WTC11 (cell line): ENCODE measurements around the gene CHST5. TPM values are rescaled to one million over a fixed set of nuclear protein-coding genes. Genes with fewer than 3 reads are reported as not detected.

Experiments
- ETV6 ChIP-seq: sonication (generic); formaldehyde crosslinking; IDR thresholded peaks from 2 replicates; pipeline ENCODE4 v1.8.1; 2022; ENCODE audit warnings: mild to moderate bottlenecking, missing genetic modification reagents
- GABPB1 ChIP-seq: sonication (generic); formaldehyde crosslinking; IDR thresholded peaks from 2 replicates; pipeline ENCODE4 v1.8.1; 2023; ENCODE audit warnings: mild to moderate bottlenecking, missing genetic modification reagents
- KAT7 ChIP-seq: sonication (generic); formaldehyde crosslinking; IDR thresholded peaks from 2 replicates; pipeline ENCODE4 v1.8.1; 2023; ENCODE audit warnings: missing genetic modification reagents, mild to moderate bottlenecking, borderline replicate concordance
- MXD4 ChIP-seq: fragments of 250-450 bp; sonication (Bioruptor Pico); IDR thresholded peaks from 2 replicates; pipeline ENCODE4 v1.8.0; 2021; ENCODE audit warnings: mild to moderate bottlenecking, moderate library complexity, borderline replicate concordance
- NR2C2 ChIP-seq: sonication (generic); formaldehyde crosslinking; IDR thresholded peaks from 2 replicates; pipeline ENCODE4 v1.8.0; 2022; ENCODE audit warnings: mild to moderate bottlenecking, missing genetic modification reagents
- RELA ChIP-seq: sonication (generic); formaldehyde crosslinking; IDR thresholded peaks from 2 replicates; pipeline ENCODE4 v1.8.1; 2022; ENCODE audit warnings: missing genetic modification reagents, mild to moderate bottlenecking, borderline replicate concordance
- SMAD4 ChIP-seq: sonication (generic); formaldehyde crosslinking; IDR thresholded peaks from 2 replicates; pipeline ENCODE4 v1.8.0; 2022; ENCODE audit warnings: mild to moderate bottlenecking, missing genetic modification reagents
- SP1 ChIP-seq: sonication (generic); formaldehyde crosslinking; conservative IDR thresholded peaks from 2 replicates; pipeline ENCODE4 v1.8.1; 2022; ENCODE audit warnings: missing genetic modification reagents
- TEAD1 ChIP-seq: sonication (generic); formaldehyde crosslinking; IDR thresholded peaks from 2 replicates; pipeline ENCODE4 v1.8.0; 2022; ENCODE audit warnings: mild to moderate bottlenecking, missing genetic modification reagents
- ZNF138 ChIP-seq: sonication (generic); formaldehyde crosslinking; conservative IDR thresholded peaks from 2 replicates; pipeline ENCODE4 v1.8.1; 2022; ENCODE audit warnings: mild to moderate bottlenecking, moderate library complexity, missing genetic modification reagents
- ZNF317 ChIP-seq: sonication (generic); formaldehyde crosslinking; IDR thresholded peaks from 2 replicates; pipeline ENCODE4 v1.8.1; 2023; ENCODE audit warnings: low read depth, mild to moderate bottlenecking, moderate library complexity, missing genetic modification reagents, borderline replicate concordance
- total RNA-seq: library from RNA; stranded (reverse); gene quantifications from 3 replicates; pipeline ENCODE4 v1.2.3, GENCODE V29; 2021
- TF ChIP-seq, protein P1 (sequence below): sonication (generic); formaldehyde crosslinking; IDR thresholded peaks from 2 replicates; pipeline ENCODE4 v1.8.0; 2022; ENCODE audit warnings: missing genetic modification reagents
- TF ChIP-seq, protein P2 (sequence below): fragments of 250-450 bp; sonication (Bioruptor Pico); IDR thresholded peaks from 2 replicates; pipeline ENCODE4 v1.9.0; 2021; ENCODE audit warnings: mild to moderate bottlenecking, borderline replicate concordance
- TF ChIP-seq, protein P3 (sequence below): fragments of 250-450 bp; sonication (Bioruptor Pico); IDR thresholded peaks from 2 replicates; pipeline ENCODE4 v1.9.0; 2021; ENCODE audit warnings: mild to moderate bottlenecking
- TF ChIP-seq, protein P4 (sequence below): sonication (generic); formaldehyde crosslinking; IDR thresholded peaks from 2 replicates; pipeline ENCODE4 v1.8.1; 2023; ENCODE audit warnings: mild to moderate bottlenecking, missing genetic modification reagents, moderate library complexity
- TF ChIP-seq, protein P5 (sequence below): fragments of 250-450 bp; sonication (Bioruptor Pico); IDR thresholded peaks from 2 replicates; pipeline ENCODE4 v1.9.0; 2021; ENCODE audit warnings: moderate library complexity, mild to moderate bottlenecking, inconsistent platforms, borderline replicate concordance
- TF ChIP-seq, protein P6 (sequence below): fragments of 250-450 bp; sonication (Bioruptor Pico); IDR thresholded peaks from 2 replicates; pipeline ENCODE4 v2.1.2; 2022; ENCODE audit warnings: mild to moderate bottlenecking, moderate library complexity
- TF ChIP-seq, protein P7 (sequence below): sonication (generic); formaldehyde crosslinking; IDR thresholded peaks from 2 replicates; pipeline ENCODE4 v1.8.1; 2023; ENCODE audit warnings: mild to moderate bottlenecking, moderate library complexity, missing genetic modification reagents

Gene CHST5
- total RNA-seq, 1 experiment from 2014 or later, result not detected

DNA sequence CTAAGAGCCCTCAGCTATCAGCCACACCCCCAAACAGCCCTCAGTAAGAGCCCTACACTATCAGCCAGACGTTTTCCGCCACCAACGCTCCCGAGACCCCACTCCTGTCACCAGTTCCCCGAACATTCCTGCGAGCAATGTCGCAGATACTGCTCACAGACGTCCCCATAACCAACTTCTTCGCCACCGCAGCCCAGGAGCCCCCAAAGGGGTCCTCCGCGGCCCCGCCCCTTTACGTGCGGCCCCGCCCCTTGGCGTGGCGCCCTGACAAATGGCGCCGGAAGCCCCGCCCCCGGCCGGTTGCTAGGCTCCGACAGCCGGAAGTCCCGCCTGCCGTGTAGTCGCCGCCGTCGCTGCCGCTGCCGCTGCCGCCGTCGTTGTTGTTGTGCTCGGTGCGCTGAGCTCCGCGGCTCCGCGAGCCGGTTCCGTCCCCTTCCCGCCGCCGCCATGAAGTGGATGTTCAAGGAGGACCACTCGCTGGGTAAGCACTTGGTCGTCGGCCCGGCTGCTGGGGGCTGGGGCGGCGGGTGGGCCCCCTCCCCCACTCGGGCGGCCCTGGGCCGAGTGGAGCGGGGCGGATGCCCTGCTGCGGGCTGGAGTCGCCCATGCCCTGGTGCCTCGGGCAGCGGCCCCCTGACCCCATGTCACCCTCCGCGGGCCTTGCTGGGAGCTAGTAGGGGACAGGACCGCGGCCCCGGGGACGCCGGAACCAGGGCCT lies 30.3 kb upstream of the CHST5 start, which contains the start of gene GABARAPL2 (continued):
- TF ChIP-seq SMAD4 (CRISPR knock-in tag) (0 out of 2 replicates have a peak, but pooled peaks have one; percentile 21), MXD4 (no peak), TEAD1 (CRISPR knock-in tag) (peak; percentile 26; the same call in 1 of the 2 replicates), ZNF317 (CRISPR knock-in tag) (no peak), GABPB1 (CRISPR knock-in tag) (peak; percentile 87), ZNF138 (CRISPR knock-in tag) (no peak; the same call in 1 of the 2 replicates), NR2C2 (CRISPR knock-in tag) (no peak), RELA (CRISPR knock-in tag) (no peak), KAT7 (CRISPR knock-in tag) (no peak), ETV6 (no peak), SP1 (CRISPR knock-in tag) (peak; percentile 85)
- TF ChIP-seq, protein P1, sequence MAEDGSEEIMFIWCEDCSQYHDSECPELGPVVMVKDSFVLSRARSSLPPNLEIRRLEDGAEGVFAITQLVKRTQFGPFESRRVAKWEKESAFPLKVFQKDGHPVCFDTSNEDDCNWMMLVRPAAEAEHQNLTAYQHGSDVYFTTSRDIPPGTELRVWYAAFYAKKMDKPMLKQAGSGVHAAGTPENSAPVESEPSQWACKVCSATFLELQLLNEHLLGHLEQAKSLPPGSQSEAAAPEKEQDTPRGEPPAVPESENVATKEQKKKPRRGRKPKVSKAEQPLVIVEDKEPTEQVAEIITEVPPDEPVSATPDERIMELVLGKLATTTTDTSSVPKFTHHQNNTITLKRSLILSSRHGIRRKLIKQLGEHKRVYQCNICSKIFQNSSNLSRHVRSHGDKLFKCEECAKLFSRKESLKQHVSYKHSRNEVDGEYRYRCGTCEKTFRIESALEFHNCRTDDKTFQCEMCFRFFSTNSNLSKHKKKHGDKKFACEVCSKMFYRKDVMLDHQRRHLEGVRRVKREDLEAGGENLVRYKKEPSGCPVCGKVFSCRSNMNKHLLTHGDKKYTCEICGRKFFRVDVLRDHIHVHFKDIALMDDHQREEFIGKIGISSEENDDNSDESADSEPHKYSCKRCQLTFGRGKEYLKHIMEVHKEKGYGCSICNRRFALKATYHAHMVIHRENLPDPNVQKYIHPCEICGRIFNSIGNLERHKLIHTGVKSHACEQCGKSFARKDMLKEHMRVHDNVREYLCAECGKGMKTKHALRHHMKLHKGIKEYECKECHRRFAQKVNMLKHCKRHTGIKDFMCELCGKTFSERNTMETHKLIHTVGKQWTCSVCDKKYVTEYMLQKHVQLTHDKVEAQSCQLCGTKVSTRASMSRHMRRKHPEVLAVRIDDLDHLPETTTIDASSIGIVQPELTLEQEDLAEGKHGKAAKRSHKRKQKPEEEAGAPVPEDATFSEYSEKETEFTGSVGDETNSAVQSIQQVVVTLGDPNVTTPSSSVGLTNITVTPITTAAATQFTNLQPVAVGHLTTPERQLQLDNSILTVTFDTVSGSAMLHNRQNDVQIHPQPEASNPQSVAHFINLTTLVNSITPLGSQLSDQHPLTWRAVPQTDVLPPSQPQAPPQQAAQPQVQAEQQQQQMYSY (CRISPR knock-in tag), result no peak
- TF ChIP-seq, protein P2, sequence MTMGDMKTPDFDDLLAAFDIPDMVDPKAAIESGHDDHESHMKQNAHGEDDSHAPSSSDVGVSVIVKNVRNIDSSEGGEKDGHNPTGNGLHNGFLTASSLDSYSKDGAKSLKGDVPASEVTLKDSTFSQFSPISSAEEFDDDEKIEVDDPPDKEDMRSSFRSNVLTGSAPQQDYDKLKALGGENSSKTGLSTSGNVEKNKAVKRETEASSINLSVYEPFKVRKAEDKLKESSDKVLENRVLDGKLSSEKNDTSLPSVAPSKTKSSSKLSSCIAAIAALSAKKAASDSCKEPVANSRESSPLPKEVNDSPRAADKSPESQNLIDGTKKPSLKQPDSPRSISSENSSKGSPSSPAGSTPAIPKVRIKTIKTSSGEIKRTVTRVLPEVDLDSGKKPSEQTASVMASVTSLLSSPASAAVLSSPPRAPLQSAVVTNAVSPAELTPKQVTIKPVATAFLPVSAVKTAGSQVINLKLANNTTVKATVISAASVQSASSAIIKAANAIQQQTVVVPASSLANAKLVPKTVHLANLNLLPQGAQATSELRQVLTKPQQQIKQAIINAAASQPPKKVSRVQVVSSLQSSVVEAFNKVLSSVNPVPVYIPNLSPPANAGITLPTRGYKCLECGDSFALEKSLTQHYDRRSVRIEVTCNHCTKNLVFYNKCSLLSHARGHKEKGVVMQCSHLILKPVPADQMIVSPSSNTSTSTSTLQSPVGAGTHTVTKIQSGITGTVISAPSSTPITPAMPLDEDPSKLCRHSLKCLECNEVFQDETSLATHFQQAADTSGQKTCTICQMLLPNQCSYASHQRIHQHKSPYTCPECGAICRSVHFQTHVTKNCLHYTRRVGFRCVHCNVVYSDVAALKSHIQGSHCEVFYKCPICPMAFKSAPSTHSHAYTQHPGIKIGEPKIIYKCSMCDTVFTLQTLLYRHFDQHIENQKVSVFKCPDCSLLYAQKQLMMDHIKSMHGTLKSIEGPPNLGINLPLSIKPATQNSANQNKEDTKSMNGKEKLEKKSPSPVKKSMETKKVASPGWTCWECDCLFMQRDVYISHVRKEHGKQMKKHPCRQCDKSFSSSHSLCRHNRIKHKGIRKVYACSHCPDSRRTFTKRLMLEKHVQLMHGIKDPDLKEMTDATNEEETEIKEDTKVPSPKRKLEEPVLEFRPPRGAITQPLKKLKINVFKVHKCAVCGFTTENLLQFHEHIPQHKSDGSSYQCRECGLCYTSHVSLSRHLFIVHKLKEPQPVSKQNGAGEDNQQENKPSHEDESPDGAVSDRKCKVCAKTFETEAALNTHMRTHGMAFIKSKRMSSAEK (CRISPR knock-in tag), result no peak
- TF ChIP-seq, protein P3, sequence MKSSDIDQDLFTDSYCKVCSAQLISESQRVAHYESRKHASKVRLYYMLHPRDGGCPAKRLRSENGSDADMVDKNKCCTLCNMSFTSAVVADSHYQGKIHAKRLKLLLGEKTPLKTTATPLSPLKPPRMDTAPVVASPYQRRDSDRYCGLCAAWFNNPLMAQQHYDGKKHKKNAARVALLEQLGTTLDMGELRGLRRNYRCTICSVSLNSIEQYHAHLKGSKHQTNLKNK (CRISPR knock-in tag), result no peak
- TF ChIP-seq, protein P4, sequence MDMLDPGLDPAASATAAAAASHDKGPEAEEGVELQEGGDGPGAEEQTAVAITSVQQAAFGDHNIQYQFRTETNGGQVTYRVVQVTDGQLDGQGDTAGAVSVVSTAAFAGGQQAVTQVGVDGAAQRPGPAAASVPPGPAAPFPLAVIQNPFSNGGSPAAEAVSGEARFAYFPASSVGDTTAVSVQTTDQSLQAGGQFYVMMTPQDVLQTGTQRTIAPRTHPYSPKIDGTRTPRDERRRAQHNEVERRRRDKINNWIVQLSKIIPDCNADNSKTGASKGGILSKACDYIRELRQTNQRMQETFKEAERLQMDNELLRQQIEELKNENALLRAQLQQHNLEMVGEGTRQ (CRISPR knock-in tag), result no peak
- TF ChIP-seq, protein P5, sequence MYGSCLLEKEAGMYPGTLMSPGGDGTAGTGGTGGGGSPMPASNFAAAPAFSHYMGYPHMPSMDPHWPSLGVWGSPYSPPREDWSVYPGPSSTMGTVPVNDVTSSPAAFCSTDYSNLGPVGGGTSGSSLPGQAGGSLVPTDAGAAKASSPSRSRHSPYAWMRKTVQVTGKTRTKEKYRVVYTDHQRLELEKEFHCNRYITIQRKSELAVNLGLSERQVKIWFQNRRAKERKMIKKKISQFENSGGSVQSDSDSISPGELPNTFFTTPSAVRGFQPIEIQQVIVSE (CRISPR knock-in tag), result no peak
- TF ChIP-seq, protein P6, sequence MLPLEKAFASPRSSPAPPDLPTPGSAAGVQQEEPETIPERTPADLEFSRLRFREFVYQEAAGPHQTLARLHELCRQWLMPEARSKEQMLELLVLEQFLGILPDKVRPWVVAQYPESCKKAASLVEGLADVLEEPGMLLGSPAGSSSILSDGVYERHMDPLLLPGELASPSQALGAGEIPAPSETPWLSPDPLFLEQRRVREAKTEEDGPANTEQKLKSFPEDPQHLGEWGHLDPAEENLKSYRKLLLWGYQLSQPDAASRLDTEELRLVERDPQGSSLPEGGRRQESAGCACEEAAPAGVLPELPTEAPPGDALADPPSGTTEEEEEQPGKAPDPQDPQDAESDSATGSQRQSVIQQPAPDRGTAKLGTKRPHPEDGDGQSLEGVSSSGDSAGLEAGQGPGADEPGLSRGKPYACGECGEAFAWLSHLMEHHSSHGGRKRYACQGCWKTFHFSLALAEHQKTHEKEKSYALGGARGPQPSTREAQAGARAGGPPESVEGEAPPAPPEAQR (CRISPR knock-in tag), result no peak
- TF ChIP-seq, protein P7, sequence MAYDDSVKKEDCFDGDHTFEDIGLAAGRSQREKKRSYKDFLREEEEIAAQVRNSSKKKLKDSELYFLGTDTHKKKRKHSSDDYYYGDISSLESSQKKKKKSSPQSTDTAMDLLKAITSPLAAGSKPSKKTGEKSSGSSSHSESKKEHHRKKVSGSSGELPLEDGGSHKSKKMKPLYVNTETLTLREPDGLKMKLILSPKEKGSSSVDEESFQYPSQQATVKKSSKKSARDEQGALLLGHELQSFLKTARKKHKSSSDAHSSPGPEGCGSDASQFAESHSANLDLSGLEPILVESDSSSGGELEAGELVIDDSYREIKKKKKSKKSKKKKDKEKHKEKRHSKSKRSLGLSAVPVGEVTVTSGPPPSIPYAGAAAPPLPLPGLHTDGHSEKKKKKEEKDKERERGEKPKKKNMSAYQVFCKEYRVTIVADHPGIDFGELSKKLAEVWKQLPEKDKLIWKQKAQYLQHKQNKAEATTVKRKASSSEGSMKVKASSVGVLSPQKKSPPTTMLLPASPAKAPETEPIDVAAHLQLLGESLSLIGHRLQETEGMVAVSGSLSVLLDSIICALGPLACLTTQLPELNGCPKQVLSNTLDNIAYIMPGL, result no peak
